GM12892 (cell line): ENCODE data around the gene SHISA3.

Experiments used
- POLR2A ChIP-seq: IDR thresholded peaks from 2 replicates; pipeline ENCODE4 v1.6.1; 2011; ENCODE audit warnings: low read depth, low read length, control low read depth
- POLR2AphosphoS5 ChIP-seq: IDR thresholded peaks from 2 replicates; pipeline ENCODE4 v1.6.1; 2011; ENCODE audit warnings: low read depth, low read length, control low read depth

DNA sequence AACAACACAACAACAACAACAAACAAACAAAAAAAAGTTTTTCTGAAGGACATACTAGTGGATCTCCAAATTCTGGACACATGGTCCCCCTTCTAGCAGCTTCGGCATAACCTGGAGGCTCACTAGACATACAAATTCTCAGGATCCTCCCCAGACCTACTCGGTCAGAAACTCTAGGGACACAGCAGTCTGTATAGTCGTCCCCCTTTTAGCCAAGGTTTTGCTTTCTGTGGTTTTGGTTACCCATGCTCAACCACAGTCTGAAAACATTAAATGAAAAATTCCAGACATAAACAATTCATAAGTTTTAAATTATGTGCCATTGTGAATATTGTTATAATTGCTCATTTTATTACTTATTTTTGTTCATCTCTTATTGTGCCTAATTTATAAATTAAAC, 45.2 kb upstream of the SHISA3 start:
- TF ChIP-seq POLR2AphosphoS5 (no peak), POLR2A (no peak)
